ENCODE results near the gene CCSER1. TPM values are rescaled to one million over a fixed set of nuclear protein-coding genes. Genes with fewer than 3 reads are reported as not detected.

Gene CCSER1
- polyA plus RNA-seq, 3 donors = 0.09 to 0.75 (median 0.13) TPM

DNA sequence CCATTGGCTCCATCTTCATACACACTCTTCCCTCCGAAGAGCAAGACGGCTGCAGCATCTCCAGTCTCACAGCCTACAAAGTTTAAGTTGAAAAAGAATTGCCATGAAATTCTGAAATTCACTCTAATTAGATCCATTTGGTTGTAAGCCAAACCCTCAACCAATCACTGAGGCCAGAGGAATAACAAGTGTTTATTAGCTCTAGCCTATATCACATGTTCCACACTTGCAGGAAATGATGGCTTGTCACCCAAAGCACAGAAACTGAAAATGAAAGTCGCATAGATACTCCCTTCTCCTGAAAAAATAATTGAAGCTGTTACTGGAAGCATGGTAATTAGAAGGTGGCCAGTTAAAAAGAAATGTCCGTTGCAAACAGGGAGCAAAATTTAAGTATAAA, 1071.8 kb downstream of the CCSER1 start:
- DNase-seq = no peak
- H3K4me1 ChIP-seq (ENCODE audit: control insufficient read depth in 1 of 2, insufficient read depth in 2 of 2, low read length in 2 of 2) = no peaks in the 10 kb centered on the region
- no peaks in the 10 kb centered on the region for H3K79me2 ChIP-seq (ENCODE audit: insufficient read depth, low read length)
- no CpG with 5 or more reads among the region's 4 CpGs for WGBS (ENCODE audit: insufficient coverage)
- H3K27ac Mint-ChIP-seq = no peak overlapping the region
- intact Hi-C loops (cut with micrococcal nuclease) = no loop called here
- H3K27me3 ChIP-seq (ENCODE audit: control insufficient read depth in 2 of 2, insufficient read depth in 2 of 2, low read length in 2 of 2) = no peaks in the 10 kb centered on the region
- no peak overlapping the region for H3K27ac ChIP-seq (ENCODE audit: low read depth in 1 of 2, low read length in 2 of 2)
- no peak overlapping the region for H3K4me3 ChIP-seq (replicated peaks in 1 of 3; ENCODE audit: low read depth in 2 of 3, low read length in 3 of 3)
- TF ChIP-seq, protein P1, sequence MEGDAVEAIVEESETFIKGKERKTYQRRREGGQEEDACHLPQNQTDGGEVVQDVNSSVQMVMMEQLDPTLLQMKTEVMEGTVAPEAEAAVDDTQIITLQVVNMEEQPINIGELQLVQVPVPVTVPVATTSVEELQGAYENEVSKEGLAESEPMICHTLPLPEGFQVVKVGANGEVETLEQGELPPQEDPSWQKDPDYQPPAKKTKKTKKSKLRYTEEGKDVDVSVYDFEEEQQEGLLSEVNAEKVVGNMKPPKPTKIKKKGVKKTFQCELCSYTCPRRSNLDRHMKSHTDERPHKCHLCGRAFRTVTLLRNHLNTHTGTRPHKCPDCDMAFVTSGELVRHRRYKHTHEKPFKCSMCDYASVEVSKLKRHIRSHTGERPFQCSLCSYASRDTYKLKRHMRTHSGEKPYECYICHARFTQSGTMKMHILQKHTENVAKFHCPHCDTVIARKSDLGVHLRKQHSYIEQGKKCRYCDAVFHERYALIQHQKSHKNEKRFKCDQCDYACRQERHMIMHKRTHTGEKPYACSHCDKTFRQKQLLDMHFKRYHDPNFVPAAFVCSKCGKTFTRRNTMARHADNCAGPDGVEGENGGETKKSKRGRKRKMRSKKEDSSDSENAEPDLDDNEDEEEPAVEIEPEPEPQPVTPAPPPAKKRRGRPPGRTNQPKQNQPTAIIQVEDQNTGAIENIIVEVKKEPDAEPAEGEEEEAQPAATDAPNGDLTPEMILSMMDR (IDR thresholded peaks at IDR 0.05) = no peak
- H3K4me3 Mint-ChIP-seq = no peak overlapping the region
- H2AFZ ChIP-seq (ENCODE audit: insufficient read depth, low read depth, low read length, poor library complexity, severe bottlenecking) = no peak overlapping the region
- no peaks in the 10 kb centered on the region for H3K36me3 Mint-ChIP-seq
- no peaks in the 10 kb centered on the region for H4K20me1 ChIP-seq (ENCODE audit: insufficient read depth, low read length)
- H3K27me3 Mint-ChIP-seq (ENCODE audit: low read depth in 3 of 3) = no peaks in the 10 kb centered on the region
- H3K36me3 ChIP-seq (replicated peaks in 1 of 2; ENCODE audit: control insufficient read depth in 1 of 2, insufficient read depth in 2 of 2, low read length in 2 of 2) = no peaks in the 10 kb centered on the region
- peaks cover 0 to 4% (median 2%) of the 10 kb centered on the region in 7 donors for H3K9me3 Mint-ChIP-seq
- peaks cover 3 to 5% of the 10 kb centered on the region in 2 donors for H3K9me3 ChIP-seq (replicated peaks in 1 of 2; ENCODE audit: control insufficient read depth in 1 of 2, insufficient read depth in 1 of 2, low read length in 2 of 2)
- no peak overlapping the region for H3K9ac ChIP-seq (ENCODE audit: insufficient read depth, low read length, poor library complexity, severe bottlenecking)
- no peak overlapping the region for H3K4me2 ChIP-seq (replicated peaks; ENCODE audit: extremely low read depth, low read length, poor library complexity, severe bottlenecking)
- H3K4me1 Mint-ChIP-seq = no peaks in the 10 kb centered on the region

DNA sequence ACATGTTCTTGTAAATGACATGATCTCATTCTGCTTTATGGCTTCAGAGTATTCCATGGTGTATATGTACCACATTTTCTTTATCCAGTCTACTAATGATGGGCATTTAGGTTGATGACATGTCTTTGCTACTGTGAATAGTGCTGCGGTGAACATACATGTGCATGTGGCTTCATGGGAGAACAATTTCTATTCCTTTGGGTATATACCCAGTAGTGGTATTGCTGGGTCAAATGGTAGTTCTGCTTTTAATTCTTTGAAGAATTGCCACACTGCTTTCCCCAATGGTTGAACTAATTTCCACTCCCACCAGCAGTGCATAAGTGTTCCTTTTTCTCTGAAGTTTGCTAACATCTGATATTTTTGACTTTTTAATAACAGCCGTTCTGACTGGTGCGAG, 1080.3 kb downstream of the CCSER1 start:
- intact Hi-C loops (cut with micrococcal nuclease) = no loop called here
- H3K36me3 Mint-ChIP-seq = no peaks in the 10 kb centered on the region
- 100% methylated on average over 2 of the region's 3 CpGs for WGBS (ENCODE audit: insufficient coverage)

More for the DNA sequence above, 1080.3 kb downstream of the CCSER1 start:
- H3K9me3 ChIP-seq (replicated peaks in 1 of 2; ENCODE audit: control insufficient read depth in 1 of 2, insufficient read depth in 1 of 2, low read length in 2 of 2) = no peaks in the 10 kb centered on the region
- no peaks in the 10 kb centered on the region for H3K27me3 ChIP-seq (ENCODE audit: control insufficient read depth in 2 of 2, insufficient read depth in 2 of 2, low read length in 2 of 2)
- H3K4me3 ChIP-seq (replicated peaks in 1 of 3; ENCODE audit: low read depth in 2 of 3, low read length in 3 of 3) = no peak overlapping the region
- no peak overlapping the region for H2AFZ ChIP-seq (ENCODE audit: insufficient read depth, low read depth, low read length, poor library complexity, severe bottlenecking)
- Mint-ChIP-seq H3K4me1 (no peaks in the 10 kb centered on the region), H3K27me3 (ENCODE audit: low read depth in 3 of 3) (no peaks in the 10 kb centered on the region), H3K4me3 (no peak overlapping the region), H3K9me3 (peaks cover 0 to 5% (median 2%) of the 10 kb centered on the region in 7 donors), H3K27ac (no peak overlapping the region)
- no peaks in the 10 kb centered on the region for H3K79me2 ChIP-seq (ENCODE audit: insufficient read depth, low read length)
- no peaks in the 10 kb centered on the region for H4K20me1 ChIP-seq (ENCODE audit: insufficient read depth, low read length)
- TF ChIP-seq, protein P1 (IDR thresholded peaks at IDR 0.05) = no peak
- no peak overlapping the region for H3K9ac ChIP-seq (ENCODE audit: insufficient read depth, low read length, poor library complexity, severe bottlenecking)
- H3K4me2 ChIP-seq (replicated peaks; ENCODE audit: extremely low read depth, low read length, poor library complexity, severe bottlenecking) = no peak overlapping the region
- H3K4me1 ChIP-seq (ENCODE audit: control insufficient read depth in 1 of 2, insufficient read depth in 2 of 2, low read length in 2 of 2) = no peaks in the 10 kb centered on the region
- no peak overlapping the region for H3K27ac ChIP-seq (ENCODE audit: low read depth in 1 of 2, low read length in 2 of 2)
- DNase-seq = no peak
- no peaks in the 10 kb centered on the region for H3K36me3 ChIP-seq (replicated peaks in 1 of 2; ENCODE audit: control insufficient read depth in 1 of 2, insufficient read depth in 2 of 2, low read length in 2 of 2)

Data from CD14-positive monocyte (primary cell).